Keratinocyte (primary cell): Measurements from ENCODE around the gene RIT1. TPM values are rescaled to one million over a fixed set of nuclear protein-coding genes. Genes with fewer than 3 reads are reported as not detected.

Experiments
- DNase-seq: peaks from one replicate; pipeline ENCODE4 v3.0.0-alpha.2; 2011; ENCODE audit warnings: low read depth, missing footprints, low spot score
- FAIRE-seq: peaks from 2 replicates; lab custom pipeline; 2011; peaks lifted over from hg19 to GRCh38; lab: Jason Lieb, UNC
- H2AFZ ChIP-seq: 2 replicates; pipeline ENCODE4 v1.6.0; 2012; ENCODE audit warnings: low read length, control low read depth, inconsistent platforms; ENCODE audit not compliant: control insufficient read depth
- H3K27ac ChIP-seq: 2 replicates; pipeline ENCODE4 v1.5.1; 2011; ENCODE audit warnings: low read length; ENCODE audit not compliant: control insufficient read depth, insufficient read depth
- H3K27me3 ChIP-seq: 3 replicates; pipeline ENCODE4 v1.6.0; 2011; ENCODE audit warnings: low read length; ENCODE audit not compliant: control insufficient read depth, insufficient read depth; ENCODE audit errors: extremely low read depth
- H3K36me3 ChIP-seq, 2 experiments: 2 replicates in 1 of 2; 3 replicates in 1 of 2; pipeline ENCODE4 v1.5.1; 2011; ENCODE audit warnings: low read length in 2 of 2, mild to moderate bottlenecking in 1 of 2; ENCODE audit not compliant: control insufficient read depth in 2 of 2, insufficient read depth in 2 of 2; ENCODE audit errors: extremely low read depth in 1 of 2
- H3K4me1 ChIP-seq: 3 replicates; pipeline ENCODE4 v1.5.1; 2011; ENCODE audit warnings: low read length; ENCODE audit not compliant: control insufficient read depth, insufficient read depth; ENCODE audit errors: extremely low read depth
- H3K4me2 ChIP-seq: 3 replicates; pipeline ENCODE4 v1.6.0; 2011; ENCODE audit warnings: low read depth, low read length; ENCODE audit not compliant: control insufficient read depth, insufficient read depth; ENCODE audit errors: extremely low read depth
- H3K4me3 ChIP-seq, 3 experiments: fragments of 200-600 bp in 1 of 3; sonication (generic) in 1 of 3; 2 replicates in 2 of 3; 3 replicates in 1 of 3; pipeline ENCODE4 v1.5.1; 2011 to 2016; ENCODE audit warnings: low read length in 3 of 3, mild to moderate bottlenecking in 3 of 3, control low read depth in 2 of 3, inconsistent platforms in 1 of 3, low read depth in 1 of 3, mixed read lengths in 1 of 3, mixed run types in 1 of 3, moderate library complexity in 1 of 3; ENCODE audit not compliant: control insufficient read depth in 2 of 3, insufficient read depth in 2 of 3; ENCODE audit errors: extremely low read depth in 1 of 3
- H3K79me2 ChIP-seq: 2 replicates; pipeline ENCODE4 v1.6.0; 2012; ENCODE audit warnings: low read length; ENCODE audit not compliant: control insufficient read depth, insufficient read depth
- H3K9ac ChIP-seq: 3 replicates; pipeline ENCODE4 v1.6.0; 2011; ENCODE audit warnings: low read length; ENCODE audit not compliant: control insufficient read depth, insufficient read depth; ENCODE audit errors: extremely low read depth
- H3K9me1 ChIP-seq: 3 replicates; pipeline ENCODE4 v1.6.0; 2011; ENCODE audit warnings: low read length; ENCODE audit not compliant: control insufficient read depth, insufficient read depth; ENCODE audit errors: extremely low read depth
- H3K9me3 ChIP-seq: 2 replicates; pipeline ENCODE4 v1.5.1; 2012; ENCODE audit warnings: low read depth, low read length; ENCODE audit not compliant: control insufficient read depth
- H4K20me1 ChIP-seq: 3 replicates; pipeline ENCODE4 v1.6.0; 2011; ENCODE audit warnings: low read length; ENCODE audit not compliant: control insufficient read depth, insufficient read depth; ENCODE audit errors: extremely low read depth
- EZH2 ChIP-seq: IDR thresholded peaks from one replicate; pipeline ENCODE4 v1.6.1; 2012; ENCODE audit warnings: inconsistent platforms, mild to moderate bottlenecking, low read length, moderate library complexity
- dilution Hi-C: fragments of 300-500 bp; cut with MboI; formaldehyde crosslinking; loops from one replicate; pipeline ENCODE4 v1.7.0; 2020; ENCODE audit warnings: low sequenced_read_pairs; ENCODE audit not compliant: extremely low pct_ligation_motif_present
- polyA plus RNA-seq, 5 experiments: library from polyadenylated mRNA; depleted of rRNA in 3 of 5; stranded (reverse) in 3 of 5; stranded (forward) in 1 of 5; unstranded in 1 of 5; fragments of >200 nt; gene quantifications; 1 replicate in 1 of 5; 2 replicates in 3 of 5; 3 replicates in 1 of 5; pipeline versions ENCODE4 v1.2.1 to v1.2.3, GENCODE V29; 2011 to 2012; ENCODE audit warnings: missing spikeins in 2 of 5, low read depth in 1 of 5, low replicate concordance in 1 of 5
- TF ChIP-seq, protein P1 (sequence below), 3 experiments: IDR thresholded peaks in 1 of 3; conservative IDR thresholded peaks in 1 of 3; optimal IDR thresholded peaks in 1 of 3; 2 replicates in 2 of 3; 3 replicates in 1 of 3; pipeline versions ENCODE3 to v1.5.1; 2011; ENCODE audit warnings: low read length in 3 of 3, mild to moderate bottlenecking in 3 of 3, moderate library complexity in 2 of 3, control low read depth in 1 of 3, inconsistent platforms in 1 of 3; ENCODE audit not compliant: insufficient read depth in 2 of 3; ENCODE audit errors: extremely low read depth in 1 of 3

The RIT1 gene
- polyA plus RNA-seq, 1 donor (not counting 4 experiments of a cell fraction or from before 2014, with no cell fraction given) = 33.5 TPM

DNA sequence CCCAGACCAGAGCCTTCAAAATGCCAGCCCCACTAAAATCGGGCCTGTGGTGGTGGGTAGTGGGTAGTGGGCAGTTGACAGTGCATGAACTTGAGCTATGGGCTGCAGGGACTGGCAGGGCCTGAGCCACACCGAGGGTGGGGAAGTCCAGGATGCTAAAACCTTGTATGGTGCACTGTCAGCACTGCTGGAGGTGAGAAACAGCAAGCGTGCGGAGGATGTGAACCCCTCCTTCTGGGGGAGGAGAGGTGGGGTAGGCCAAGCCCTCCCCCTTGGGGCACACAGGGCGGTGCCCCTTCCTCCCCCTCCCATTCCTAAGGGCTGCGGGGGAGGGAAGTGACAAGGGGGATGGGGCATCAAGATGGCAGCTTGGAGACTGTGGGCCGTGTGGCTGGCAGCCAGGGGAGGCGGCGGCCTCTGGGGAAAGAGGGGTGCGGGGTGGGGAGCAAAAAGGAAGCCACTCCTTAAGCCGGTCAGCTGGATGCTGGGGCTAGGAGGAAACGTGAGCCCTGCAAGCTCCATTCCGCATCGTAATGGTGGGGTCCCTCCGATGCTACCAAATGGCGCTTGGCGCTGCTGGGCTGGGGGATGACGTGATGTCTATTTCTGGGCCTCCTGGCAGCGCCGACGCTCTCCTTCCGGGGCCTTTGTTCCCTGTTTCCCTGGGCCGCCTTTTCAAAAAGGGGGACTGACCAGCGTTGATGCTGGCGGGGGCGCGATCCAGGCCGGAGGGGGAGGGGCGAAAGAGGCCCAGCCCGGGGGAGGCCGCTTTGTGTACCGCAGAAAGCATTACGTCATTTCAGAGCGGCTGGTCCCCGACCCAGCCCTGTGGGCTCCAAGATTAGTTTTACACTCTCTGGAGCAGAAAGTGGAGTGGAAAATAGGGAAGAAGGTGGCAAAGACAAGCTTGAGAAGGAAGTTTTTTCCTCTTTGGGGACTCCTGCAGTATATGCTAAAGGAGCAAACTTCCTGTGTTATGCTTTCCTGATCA lies 51.0 kb downstream of the RIT1 start:
- FAIRE-seq (no peak), DNase-seq (no peak)
- dilution Hi-C loops = no loop called here
- Histone ChIP-seq H2AFZ (peak overlapping the region; percentile 49), H3K4me3 (no peak overlapping the region), H3K4me1 (peaks cover 17% of the 10 kb centered on the region), H3K9me3 (no peaks in the 10 kb centered on the region), H3K27ac (no peak overlapping the region), H3K9ac (no peak overlapping the region), H3K4me2 (no peak overlapping the region), H3K79me2 (peaks cover 17% of the 10 kb centered on the region), H3K27me3 (peaks cover 14% of the 10 kb centered on the region), H3K36me3 (peaks cover 0 to 2% of the 10 kb centered on the region in 2 experiments), H4K20me1 (no peaks in the 10 kb centered on the region), H3K9me1 (no peaks in the 10 kb centered on the region)
- no peak for TF ChIP-seq EZH2
- TF ChIP-seq, protein P1, sequence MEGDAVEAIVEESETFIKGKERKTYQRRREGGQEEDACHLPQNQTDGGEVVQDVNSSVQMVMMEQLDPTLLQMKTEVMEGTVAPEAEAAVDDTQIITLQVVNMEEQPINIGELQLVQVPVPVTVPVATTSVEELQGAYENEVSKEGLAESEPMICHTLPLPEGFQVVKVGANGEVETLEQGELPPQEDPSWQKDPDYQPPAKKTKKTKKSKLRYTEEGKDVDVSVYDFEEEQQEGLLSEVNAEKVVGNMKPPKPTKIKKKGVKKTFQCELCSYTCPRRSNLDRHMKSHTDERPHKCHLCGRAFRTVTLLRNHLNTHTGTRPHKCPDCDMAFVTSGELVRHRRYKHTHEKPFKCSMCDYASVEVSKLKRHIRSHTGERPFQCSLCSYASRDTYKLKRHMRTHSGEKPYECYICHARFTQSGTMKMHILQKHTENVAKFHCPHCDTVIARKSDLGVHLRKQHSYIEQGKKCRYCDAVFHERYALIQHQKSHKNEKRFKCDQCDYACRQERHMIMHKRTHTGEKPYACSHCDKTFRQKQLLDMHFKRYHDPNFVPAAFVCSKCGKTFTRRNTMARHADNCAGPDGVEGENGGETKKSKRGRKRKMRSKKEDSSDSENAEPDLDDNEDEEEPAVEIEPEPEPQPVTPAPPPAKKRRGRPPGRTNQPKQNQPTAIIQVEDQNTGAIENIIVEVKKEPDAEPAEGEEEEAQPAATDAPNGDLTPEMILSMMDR (optimal IDR thresholded peaks at IDR 0.05 in 1 of 3, IDR thresholded peaks at IDR 0.05 in 1 of 3, conservative IDR thresholded peaks at IDR 0.05 in 1 of 3; ENCODE audit: extremely low read depth in 1 of 3, insufficient read depth in 2 of 3, low read length in 3 of 3) = no peak

GRCh38 chr1:155859234-155859829 lies 51.8 kb downstream of the RIT1 start, which contains the start of gene SYT11:
Gene SYT11, plus strand, starts transcription at chr1:155859567. Its CDS starts 195 bp downstream, at chr1:155859762.
- Histone ChIP-seq H3K9me3 (no peaks in the 10 kb centered on the region), H3K27me3 (peaks cover 14% of the 10 kb centered on the region), H3K4me1 (peaks cover 16% of the 10 kb centered on the region), H3K79me2 (peaks cover 21% of the 10 kb centered on the region), H2AFZ (peak within 1 kb of the TSS; percentile 43), H4K20me1 (no peaks in the 10 kb centered on the region), H3K36me3 (peaks cover 4% of the 10 kb centered on the region in 2 experiments), H3K27ac (peak within 1 kb of the TSS; percentile 12), H3K9ac (peak within 1 kb of the TSS; percentile 29), H3K4me2 (peak within 1 kb of the TSS; percentile 49), H3K9me1 (no peaks in the 10 kb centered on the region), H3K4me3 (peak within 1 kb of the TSS in 2 of 3 experiments; percentile 38 to 41)
- TF ChIP-seq, protein P1 (optimal IDR thresholded peaks at IDR 0.05 in 1 of 3, IDR thresholded peaks at IDR 0.05 in 1 of 3, conservative IDR thresholded peaks at IDR 0.05 in 1 of 3; ENCODE audit: extremely low read depth in 1 of 3, insufficient read depth in 2 of 3, low read length in 3 of 3) = no peak
- no peak for TF ChIP-seq EZH2
- dilution Hi-C loops = no loop called here
- peak; percentile 83 for DNase-seq
- peak; percentile 73 for FAIRE-seq
